ENCODE results near the gene RAI1.
A peak's percentile ranks its signal among the peaks of the same experiment; 100 is the strongest.

The RAI1 gene

DNA sequence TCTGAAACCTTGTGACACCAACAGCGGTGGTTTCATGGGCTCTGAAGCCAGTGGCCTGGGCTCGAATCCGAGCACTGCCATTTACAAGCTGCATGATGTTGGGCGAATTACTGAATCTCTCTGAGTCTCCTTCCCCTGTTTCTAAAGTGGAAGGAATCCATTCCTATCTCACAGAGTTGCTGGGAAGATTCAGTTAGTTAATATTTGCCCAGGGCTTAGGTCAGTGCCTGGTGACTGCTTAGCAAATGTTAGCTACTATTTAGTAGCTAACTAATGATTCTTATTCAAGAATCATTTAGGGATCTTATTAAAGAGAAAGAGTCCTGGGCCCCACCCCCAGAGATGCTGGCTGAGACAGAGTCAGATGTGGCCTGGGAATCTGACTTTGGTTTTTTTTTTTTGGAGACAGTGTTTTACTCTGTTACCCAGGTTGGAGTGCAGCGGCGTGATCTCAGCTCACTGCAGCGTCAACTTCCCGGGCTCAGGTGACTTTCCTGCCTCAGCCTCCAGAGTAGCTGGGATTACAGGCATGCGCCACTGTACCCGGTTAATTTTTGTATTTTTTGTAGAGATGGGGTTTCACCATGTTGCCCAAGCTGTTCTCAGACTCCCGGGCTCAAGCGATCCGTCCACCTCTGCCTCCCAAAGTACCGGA, 33.6 kb upstream of the RAI1 start:
- Histone ChIP-seq H3K9me3 (ENCODE audit: control insufficient read depth, low read length) (peaks cover 12% of the 10 kb centered on the region), H3K4me1 (ENCODE audit: control insufficient read depth, insufficient read depth, low read length) (peaks cover 2% of the 10 kb centered on the region), H3K27me3 (replicated peaks; ENCODE audit: control insufficient read depth, insufficient read depth, low read length) (peaks cover 10% of the 10 kb centered on the region), H3K9ac (ENCODE audit: low read length) (no peak overlapping the region), H3K4me3 (ENCODE audit: low read length) (no peak overlapping the region), H3K36me3 (ENCODE audit: control insufficient read depth, insufficient read depth, low read length, severe bottlenecking) (no peaks in the 10 kb centered on the region)
- no peak for DNase-seq (ENCODE audit: low read depth)

DNA sequence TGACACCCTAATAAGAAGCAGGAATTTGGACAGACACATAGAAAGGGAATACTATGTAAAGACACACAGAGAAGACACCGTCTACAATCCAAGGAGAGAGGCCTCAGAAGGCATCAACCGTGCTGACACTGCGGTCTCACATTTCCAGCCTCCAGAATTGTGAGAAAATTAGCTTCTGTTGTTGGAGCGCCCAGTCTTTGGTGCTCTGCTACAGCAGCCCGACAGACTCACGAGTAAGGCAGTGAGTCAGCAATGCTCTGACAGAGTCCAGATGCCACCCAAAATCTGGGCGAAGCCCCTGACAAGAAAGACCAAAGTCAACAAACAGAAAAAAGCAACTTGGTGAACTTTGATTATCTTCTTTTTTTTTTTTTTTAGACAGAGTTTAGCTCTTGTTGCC, 32.5 kb upstream of the RAI1 start:
- peaks cover 13% of the 10 kb centered on the region for H3K27me3 ChIP-seq (replicated peaks; ENCODE audit: control insufficient read depth, insufficient read depth, low read length)
- H3K4me1 ChIP-seq (ENCODE audit: control insufficient read depth, insufficient read depth, low read length) = peaks cover 2% of the 10 kb centered on the region
- H3K9ac ChIP-seq (ENCODE audit: low read length) = no peak overlapping the region
- no peak overlapping the region for H3K4me3 ChIP-seq (ENCODE audit: low read length)
- H3K9me3 ChIP-seq (ENCODE audit: control insufficient read depth, low read length) = peaks cover 12% of the 10 kb centered on the region
- peak; percentile 70 for DNase-seq (ENCODE audit: low read depth)
- H3K36me3 ChIP-seq (ENCODE audit: control insufficient read depth, insufficient read depth, low read length, severe bottlenecking) = no peaks in the 10 kb centered on the region

DNA sequence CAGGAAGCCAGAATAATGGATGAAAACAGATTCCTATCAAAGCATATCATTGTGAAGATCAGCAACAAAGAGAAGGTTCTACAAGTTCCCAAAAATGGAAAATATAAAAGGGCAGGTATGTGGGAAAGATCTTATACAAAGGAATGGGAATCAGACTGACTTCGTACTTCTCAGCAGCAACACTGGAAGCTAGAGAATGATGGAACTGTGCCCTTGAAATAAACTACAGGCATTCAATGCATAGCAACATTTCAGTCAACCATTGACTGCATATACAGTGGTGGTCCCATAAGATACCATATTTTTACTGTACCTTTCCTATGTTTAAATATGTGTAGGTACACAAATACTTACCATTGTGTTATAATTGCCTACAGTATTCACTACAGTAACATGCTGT, 30.3 kb upstream of the RAI1 start:
- Histone ChIP-seq H3K4me3 (ENCODE audit: low read length) (no peak overlapping the region), H3K4me1 (ENCODE audit: control insufficient read depth, insufficient read depth, low read length) (peaks cover 2% of the 10 kb centered on the region), H3K9ac (ENCODE audit: low read length) (no peak overlapping the region), H3K9me3 (ENCODE audit: control insufficient read depth, low read length) (peaks cover 9% of the 10 kb centered on the region), H3K36me3 (ENCODE audit: control insufficient read depth, insufficient read depth, low read length, severe bottlenecking) (no peaks in the 10 kb centered on the region), H3K27me3 (replicated peaks; ENCODE audit: control insufficient read depth, insufficient read depth, low read length) (peaks cover 13% of the 10 kb centered on the region)
- no peak for DNase-seq (ENCODE audit: low read depth)

- H3K9ac ChIP-seq (ENCODE audit: low read length) = no peak overlapping the region
- H3K4me1 ChIP-seq (ENCODE audit: control insufficient read depth, insufficient read depth, low read length) = peaks cover 2% of the 10 kb centered on the region
- no peak for DNase-seq (ENCODE audit: low read depth)
- no peaks in the 10 kb centered on the region for H3K36me3 ChIP-seq (ENCODE audit: control insufficient read depth, insufficient read depth, low read length, severe bottlenecking)
- no peak overlapping the region for H3K4me3 ChIP-seq (ENCODE audit: low read length)
- H3K9me3 ChIP-seq (ENCODE audit: control insufficient read depth, low read length) = peaks cover 23% of the 10 kb centered on the region
- peaks cover 5% of the 10 kb centered on the region for H3K27me3 ChIP-seq (replicated peaks; ENCODE audit: control insufficient read depth, insufficient read depth, low read length)
Measured at GRCh38 chr17:17653343-17653742, 27.9 kb upstream of the RAI1 start.

DNA sequence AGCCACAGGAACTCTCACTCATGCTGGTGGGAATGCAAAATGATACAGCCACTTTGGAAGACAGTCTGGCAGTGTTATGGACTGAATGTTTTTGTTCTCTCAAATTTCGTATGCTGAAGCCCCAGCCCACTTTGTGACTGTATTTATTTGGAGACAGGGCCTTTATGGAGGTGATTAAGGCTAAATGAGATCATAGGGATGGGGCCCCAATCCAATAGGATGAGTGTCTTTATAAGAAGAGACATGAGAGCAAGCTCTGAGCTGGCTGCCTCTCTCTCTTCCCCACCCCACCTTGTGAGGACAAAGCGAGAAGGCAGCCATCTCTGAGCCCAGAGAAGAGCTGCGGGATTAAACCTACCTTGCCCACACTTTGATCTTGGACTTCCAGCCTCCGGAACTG, 21.9 kb upstream of the RAI1 start:
- Histone ChIP-seq H3K27me3 (replicated peaks; ENCODE audit: control insufficient read depth, insufficient read depth, low read length) (no peaks in the 10 kb centered on the region), H3K9me3 (ENCODE audit: control insufficient read depth, low read length) (peaks cover 31% of the 10 kb centered on the region), H3K36me3 (ENCODE audit: control insufficient read depth, insufficient read depth, low read length, severe bottlenecking) (no peaks in the 10 kb centered on the region), H3K4me1 (ENCODE audit: control insufficient read depth, insufficient read depth, low read length) (no peaks in the 10 kb centered on the region), H3K9ac (ENCODE audit: low read length) (no peak overlapping the region), H3K4me3 (ENCODE audit: low read length) (no peak overlapping the region)
- no peak for DNase-seq (ENCODE audit: low read depth)

- no peak for DNase-seq (ENCODE audit: low read depth)
- H3K9me3 ChIP-seq (ENCODE audit: control insufficient read depth, low read length) = peaks cover 31% of the 10 kb centered on the region
Measured at GRCh38 chr17:17661134-17661533, 20.1 kb upstream of the RAI1 start.

DNA sequence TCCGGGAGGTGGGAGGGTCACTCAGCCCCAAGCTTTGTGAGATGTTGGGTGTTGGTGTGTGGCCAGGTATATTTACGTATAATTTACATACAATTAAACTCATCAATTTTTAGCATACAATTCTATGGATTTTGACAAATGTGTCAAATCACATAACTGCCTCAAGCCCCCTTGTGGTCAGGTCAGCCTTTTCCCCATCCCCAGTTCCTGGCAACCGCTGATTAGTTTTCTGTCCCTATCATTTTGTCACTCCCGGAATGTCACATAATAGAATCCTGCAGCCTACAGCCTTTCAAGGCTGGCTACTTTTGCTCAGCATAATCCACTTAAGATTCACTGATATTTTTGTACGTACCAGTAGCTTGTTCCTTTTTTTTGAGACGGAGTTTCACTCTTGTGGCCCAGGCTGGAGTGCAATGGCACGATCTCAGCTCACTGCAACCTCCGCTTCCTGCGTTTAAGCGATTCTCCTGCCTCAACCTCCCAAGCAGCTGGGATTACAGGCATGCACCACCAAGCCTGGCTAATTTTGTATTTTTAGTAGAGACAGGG, 19.3 kb upstream of the RAI1 start:
- Histone ChIP-seq H3K4me1 (ENCODE audit: control insufficient read depth, insufficient read depth, low read length) (peaks cover 4% of the 10 kb centered on the region), H3K27me3 (replicated peaks; ENCODE audit: control insufficient read depth, insufficient read depth, low read length) (peaks cover 1% of the 10 kb centered on the region), H3K9me3 (ENCODE audit: control insufficient read depth, low read length) (peaks cover 30% of the 10 kb centered on the region), H3K36me3 (ENCODE audit: control insufficient read depth, insufficient read depth, low read length, severe bottlenecking) (no peaks in the 10 kb centered on the region), H3K4me3 (ENCODE audit: low read length) (no peak overlapping the region), H3K9ac (ENCODE audit: low read length) (no peak overlapping the region)
- DNase-seq (ENCODE audit: low read depth) = no peak

More at GRCh38 chr17:17661134-17661533, 20.1 kb upstream of the RAI1 start:
- H3K36me3 ChIP-seq (ENCODE audit: control insufficient read depth, insufficient read depth, low read length, severe bottlenecking) = no peaks in the 10 kb centered on the region
- no peak overlapping the region for H3K4me3 ChIP-seq (ENCODE audit: low read length)
- no peak overlapping the region for H3K9ac ChIP-seq (ENCODE audit: low read length)
- H3K4me1 ChIP-seq (ENCODE audit: control insufficient read depth, insufficient read depth, low read length) = no peaks in the 10 kb centered on the region
- H3K27me3 ChIP-seq (replicated peaks; ENCODE audit: control insufficient read depth, insufficient read depth, low read length) = no peaks in the 10 kb centered on the region

- peaks cover 4% of the 10 kb centered on the region for H3K4me1 ChIP-seq (ENCODE audit: control insufficient read depth, insufficient read depth, low read length)
- H3K36me3 ChIP-seq (ENCODE audit: control insufficient read depth, insufficient read depth, low read length, severe bottlenecking) = no peaks in the 10 kb centered on the region
- H3K9me3 ChIP-seq (ENCODE audit: control insufficient read depth, low read length) = peaks cover 15% of the 10 kb centered on the region
- DNase-seq (ENCODE audit: low read depth) = peak; percentile 89
- no peak overlapping the region for H3K4me3 ChIP-seq (ENCODE audit: low read length)
- peaks cover 8% of the 10 kb centered on the region for H3K27me3 ChIP-seq (replicated peaks; ENCODE audit: control insufficient read depth, insufficient read depth, low read length)
- no peak overlapping the region for H3K9ac ChIP-seq (ENCODE audit: low read length)
Measured at GRCh38 chr17:17663160-17664063, 17.8 kb upstream of the RAI1 start.

DNA sequence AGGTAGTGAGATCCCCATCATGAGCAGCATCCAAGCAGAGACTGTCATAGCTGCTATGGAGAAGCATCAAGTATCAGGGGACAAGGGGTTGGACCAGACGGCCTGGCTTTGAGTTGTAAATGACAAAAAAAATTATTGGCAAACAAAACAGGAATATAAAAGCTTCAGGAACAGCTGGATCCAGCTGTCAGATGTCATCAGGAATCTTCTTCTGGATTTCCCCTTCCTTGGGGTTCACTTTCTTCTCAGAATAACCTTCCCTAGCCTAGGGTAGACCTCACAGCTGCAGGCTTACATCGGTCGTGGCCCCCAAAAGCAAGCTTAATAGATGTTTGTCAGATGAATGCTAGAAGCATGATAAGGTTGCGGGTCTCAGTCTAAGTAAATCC, 17.2 kb upstream of the RAI1 start:
- peaks cover 8% of the 10 kb centered on the region for H3K27me3 ChIP-seq (replicated peaks; ENCODE audit: control insufficient read depth, insufficient read depth, low read length)
- peaks cover 9% of the 10 kb centered on the region for H3K9me3 ChIP-seq (ENCODE audit: control insufficient read depth, low read length)
- peaks cover 4% of the 10 kb centered on the region for H3K4me1 ChIP-seq (ENCODE audit: control insufficient read depth, insufficient read depth, low read length)
- DNase-seq (ENCODE audit: low read depth) = no peak
- no peak overlapping the region for H3K4me3 ChIP-seq (ENCODE audit: low read length)
- H3K9ac ChIP-seq (ENCODE audit: low read length) = no peak overlapping the region
- no peaks in the 10 kb centered on the region for H3K36me3 ChIP-seq (ENCODE audit: control insufficient read depth, insufficient read depth, low read length, severe bottlenecking)

DNA sequence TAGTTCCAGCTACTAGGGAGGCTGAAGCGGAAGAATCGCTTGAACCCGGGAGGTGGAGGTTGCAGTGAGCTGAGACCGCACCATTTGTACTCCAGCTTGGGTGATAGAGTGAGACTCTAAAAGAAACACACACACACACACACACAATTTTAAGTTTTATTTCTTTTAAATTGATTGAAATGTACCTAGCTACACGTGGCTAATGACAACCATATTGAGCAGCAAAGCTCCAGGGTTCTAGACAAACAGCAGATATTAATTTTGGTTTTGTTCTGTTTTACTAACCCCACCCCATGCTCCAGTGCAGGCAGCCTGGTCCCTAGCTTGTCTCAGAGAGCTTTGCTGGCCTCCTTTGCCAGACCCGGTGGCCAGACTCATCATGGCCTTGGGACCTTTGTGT, 16.0 kb upstream of the RAI1 start:
- H3K27me3 ChIP-seq (replicated peaks; ENCODE audit: control insufficient read depth, insufficient read depth, low read length) = peaks cover 8% of the 10 kb centered on the region
- H3K4me3 ChIP-seq (ENCODE audit: low read length) = no peak overlapping the region
- H3K36me3 ChIP-seq (ENCODE audit: control insufficient read depth, insufficient read depth, low read length, severe bottlenecking) = no peaks in the 10 kb centered on the region
- no peak overlapping the region for H3K9ac ChIP-seq (ENCODE audit: low read length)
- H3K4me1 ChIP-seq (ENCODE audit: control insufficient read depth, insufficient read depth, low read length) = peaks cover 4% of the 10 kb centered on the region
- DNase-seq (ENCODE audit: low read depth) = no peak
- no peaks in the 10 kb centered on the region for H3K9me3 ChIP-seq (ENCODE audit: control insufficient read depth, low read length)

DNA sequence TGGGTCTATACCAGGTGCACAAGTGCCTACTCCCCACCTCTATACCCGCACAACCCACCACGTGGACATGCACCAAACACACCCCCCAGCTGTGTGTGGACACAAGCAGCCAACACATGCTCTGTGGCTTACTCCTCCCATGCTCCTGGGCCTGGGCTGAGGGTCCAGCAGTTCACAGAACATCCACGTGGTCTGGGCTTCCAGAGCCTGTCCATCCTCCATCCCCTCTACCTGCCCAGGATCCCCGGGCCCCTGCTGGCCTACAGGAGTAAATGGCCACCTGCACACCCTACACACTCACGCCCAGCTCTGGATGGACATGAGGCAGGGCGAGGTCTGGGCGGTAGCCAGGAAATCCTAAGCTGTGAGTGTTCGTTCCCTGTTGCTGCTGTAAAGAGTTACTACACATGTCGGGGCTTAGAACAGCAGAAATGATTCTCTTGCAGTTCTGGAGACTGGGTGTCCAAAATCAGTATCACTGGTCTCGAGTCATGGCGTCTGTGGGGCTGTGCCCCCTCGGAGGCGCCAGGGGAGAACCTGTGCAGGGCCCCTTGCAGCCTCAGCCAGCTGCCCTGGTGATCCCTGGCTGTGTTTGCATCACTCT, 15.0 kb upstream of the RAI1 start:
- Histone ChIP-seq H3K36me3 (ENCODE audit: control insufficient read depth, insufficient read depth, low read length, severe bottlenecking) (no peaks in the 10 kb centered on the region), H3K4me1 (ENCODE audit: control insufficient read depth, insufficient read depth, low read length) (peaks cover 4% of the 10 kb centered on the region), H3K4me3 (ENCODE audit: low read length) (no peak overlapping the region), H3K27me3 (replicated peaks; ENCODE audit: control insufficient read depth, insufficient read depth, low read length) (peaks cover 8% of the 10 kb centered on the region), H3K9me3 (ENCODE audit: control insufficient read depth, low read length) (peaks cover under 1% of the 10 kb centered on the region), H3K9ac (ENCODE audit: low read length) (no peak overlapping the region)
- peak; percentile 42 for DNase-seq (ENCODE audit: low read depth)
